ENCODE measurements around the gene FIS1.

Gene FIS1

GRCh38 chr7:101233907-101234547 is 10.9 kb downstream of the FIS1 start:
- no peak for DNase-seq (ENCODE audit: low spot score)

- no peak for DNase-seq (ENCODE audit: low spot score)
Observed at GRCh38 chr7:101232141-101232850, 12.6 kb downstream of the FIS1 start.

GRCh38 chr7:101231644-101232043 is 13.2 kb downstream of the FIS1 start:
- no peak for DNase-seq (ENCODE audit: low spot score)

- no peak for DNase-seq (ENCODE audit: low spot score)
Observed at GRCh38 chr7:101226721-101227120, 18.2 kb downstream of the FIS1 start.

GRCh38 chr7:101225650-101226049 is 19.2 kb downstream of the FIS1 start:
- DNase-seq (ENCODE audit: low spot score) = no peak

GRCh38 chr7:101223528-101223927 is 21.4 kb downstream of the FIS1 start:
- no peak for DNase-seq (ENCODE audit: low spot score)

- no peak for DNase-seq (ENCODE audit: low spot score)
Observed at GRCh38 chr7:101222275-101222830, 22.5 kb downstream of the FIS1 start.

- no peak for DNase-seq (ENCODE audit: low spot score)
Observed at GRCh38 chr7:101220295-101220694, 24.6 kb downstream of the FIS1 start.

- DNase-seq (ENCODE audit: low spot score) = no peak
Observed at GRCh38 chr7:101218236-101219125, 26.4 kb downstream of the FIS1 start.

- peak; percentile 98 for DNase-seq (ENCODE audit: low spot score)
Observed at GRCh38 chr7:101217388-101218235, 27.3 kb downstream of the FIS1 start, which contains the start of the genes PLOD3 and ZNHIT1. Gene PLOD3, minus strand, starts transcription at chr7:101217581. Its CDS starts 307 bp downstream, at chr7:101217274. Gene ZNHIT1, plus strand, starts transcription at chr7:101218165. Its CDS starts 31 bp downstream, at chr7:101218196.

GRCh38 chr7:101216860-101217387 is 28.0 kb downstream of the FIS1 start:
- DNase-seq (ENCODE audit: low spot score) = no peak

GRCh38 chr7:101216001-101216859 is 28.7 kb downstream of the FIS1 start:
- DNase-seq (ENCODE audit: low spot score) = peak; percentile 54

- no peak for DNase-seq (ENCODE audit: low spot score)
Observed at GRCh38 chr7:101212014-101212413, 32.9 kb downstream of the FIS1 start.

GRCh38 chr7:101211501-101211900 is 33.4 kb downstream of the FIS1 start:
- no peak for DNase-seq (ENCODE audit: low spot score)

GRCh38 chr7:101210143-101210542 is 34.7 kb downstream of the FIS1 start:
- no peak for DNase-seq (ENCODE audit: low spot score)

- no peak for DNase-seq (ENCODE audit: low spot score)
Observed at GRCh38 chr7:101208794-101209193, 36.1 kb downstream of the FIS1 start.

GRCh38 chr7:101207459-101207858 is 37.4 kb downstream of the FIS1 start:
- no peak for DNase-seq (ENCODE audit: low spot score)

- no peak for DNase-seq (ENCODE audit: low spot score)
Observed at GRCh38 chr7:101206665-101207042, 38.2 kb downstream of the FIS1 start.

GRCh38 chr7:101205901-101206664 is 38.8 kb downstream of the FIS1 start:
- DNase-seq (ENCODE audit: low spot score) = no peak

Data from GM03348 (cell line).